ENCODE results near the gene MPHOSPH6.

GRCh38 chr16:82219298-82219697 is 49.3 kb upstream of the MPHOSPH6 start:
- TF ChIP-seq, protein P1, sequence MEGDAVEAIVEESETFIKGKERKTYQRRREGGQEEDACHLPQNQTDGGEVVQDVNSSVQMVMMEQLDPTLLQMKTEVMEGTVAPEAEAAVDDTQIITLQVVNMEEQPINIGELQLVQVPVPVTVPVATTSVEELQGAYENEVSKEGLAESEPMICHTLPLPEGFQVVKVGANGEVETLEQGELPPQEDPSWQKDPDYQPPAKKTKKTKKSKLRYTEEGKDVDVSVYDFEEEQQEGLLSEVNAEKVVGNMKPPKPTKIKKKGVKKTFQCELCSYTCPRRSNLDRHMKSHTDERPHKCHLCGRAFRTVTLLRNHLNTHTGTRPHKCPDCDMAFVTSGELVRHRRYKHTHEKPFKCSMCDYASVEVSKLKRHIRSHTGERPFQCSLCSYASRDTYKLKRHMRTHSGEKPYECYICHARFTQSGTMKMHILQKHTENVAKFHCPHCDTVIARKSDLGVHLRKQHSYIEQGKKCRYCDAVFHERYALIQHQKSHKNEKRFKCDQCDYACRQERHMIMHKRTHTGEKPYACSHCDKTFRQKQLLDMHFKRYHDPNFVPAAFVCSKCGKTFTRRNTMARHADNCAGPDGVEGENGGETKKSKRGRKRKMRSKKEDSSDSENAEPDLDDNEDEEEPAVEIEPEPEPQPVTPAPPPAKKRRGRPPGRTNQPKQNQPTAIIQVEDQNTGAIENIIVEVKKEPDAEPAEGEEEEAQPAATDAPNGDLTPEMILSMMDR (IDR thresholded peaks at IDR 0.05; ENCODE audit: low read length), result no peak
- no peak for TF ChIP-seq EZH2 (optimal IDR thresholded peaks at IDR 0.05; ENCODE audit: low read depth, low read length)

All from MM.1S (cell line).